ENCODE results near the gene ZNF771. TPM values are rescaled to one million over a fixed set of nuclear protein-coding genes. Genes with fewer than 3 reads are reported as not detected.

The ZNF771 gene
- 1 to 10 TPM; 1.6 to 6.9 (median 3.7) TPM for total RNA-seq

DNA sequence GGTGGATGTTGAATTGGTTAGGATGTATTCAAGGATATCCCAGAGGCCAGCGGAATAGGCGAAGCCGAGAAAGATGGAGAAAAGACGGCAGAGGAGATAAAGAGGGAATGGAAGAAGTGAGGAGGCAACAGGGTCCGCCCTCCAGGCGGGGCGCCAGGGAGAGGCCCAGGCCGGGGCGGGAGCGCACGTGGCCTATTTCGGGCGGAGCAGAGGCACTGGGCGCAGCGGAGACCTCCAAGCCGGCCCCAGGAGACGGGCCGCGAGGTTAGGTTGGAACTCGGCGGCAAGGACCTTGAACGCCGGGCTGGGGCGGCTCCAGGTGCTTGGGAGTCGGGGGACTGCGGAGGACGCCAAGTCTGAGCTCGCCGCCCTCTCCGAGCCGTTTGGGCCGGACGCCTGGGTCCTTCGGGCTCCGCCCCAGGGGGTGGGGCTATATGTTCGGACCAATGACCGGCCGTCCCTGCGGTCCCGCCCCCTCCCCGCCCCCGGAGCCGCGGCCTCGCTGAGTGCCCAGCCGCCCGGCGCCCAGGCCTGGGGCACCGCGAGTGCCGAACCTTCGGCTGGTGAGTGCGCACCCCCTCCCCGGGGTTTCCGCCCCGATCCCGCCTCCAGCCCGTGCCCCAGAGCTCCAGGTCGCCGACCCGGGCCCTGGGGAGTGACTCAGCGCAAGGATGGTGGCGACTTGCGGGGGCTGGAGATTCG, at the start of gene ZNF771:
TSS of gene ZNF771 (plus strand) at position 505 of the 702 bp plus-strand sequence. CDS start 448 bp downstream, outside the sequence.
- in situ Hi-C loops (cut with MboI; ENCODE audit: low pct_unique_long_range_greater_than_20kb in 2 of 9, low sequenced_read_pairs in 9 of 9, unreplicated experiment in 9 of 9): loop anchor here in 3 of 9 experiments (25.0 kb wide), 2 partner anchors 295 to 320 kb away; partner anchors contain the start of genes PPP4C (in 2 of the 3), TBX6 (in 2 of the 3), YPEL3 (in 2 of the 3) and GDPD3 (in 1 of the 3)
- 0 to 17% (median 3%) methylated on average over 2 to 14 of the region's 65 CpGs; no CpG with 5 or more reads in 4 of the 10 experiments for WGBS, 10 experiments
- peak; percentile 88 to 92 (median 91) for ATAC-seq (replicated peaks in 6 of 8)

DNA sequence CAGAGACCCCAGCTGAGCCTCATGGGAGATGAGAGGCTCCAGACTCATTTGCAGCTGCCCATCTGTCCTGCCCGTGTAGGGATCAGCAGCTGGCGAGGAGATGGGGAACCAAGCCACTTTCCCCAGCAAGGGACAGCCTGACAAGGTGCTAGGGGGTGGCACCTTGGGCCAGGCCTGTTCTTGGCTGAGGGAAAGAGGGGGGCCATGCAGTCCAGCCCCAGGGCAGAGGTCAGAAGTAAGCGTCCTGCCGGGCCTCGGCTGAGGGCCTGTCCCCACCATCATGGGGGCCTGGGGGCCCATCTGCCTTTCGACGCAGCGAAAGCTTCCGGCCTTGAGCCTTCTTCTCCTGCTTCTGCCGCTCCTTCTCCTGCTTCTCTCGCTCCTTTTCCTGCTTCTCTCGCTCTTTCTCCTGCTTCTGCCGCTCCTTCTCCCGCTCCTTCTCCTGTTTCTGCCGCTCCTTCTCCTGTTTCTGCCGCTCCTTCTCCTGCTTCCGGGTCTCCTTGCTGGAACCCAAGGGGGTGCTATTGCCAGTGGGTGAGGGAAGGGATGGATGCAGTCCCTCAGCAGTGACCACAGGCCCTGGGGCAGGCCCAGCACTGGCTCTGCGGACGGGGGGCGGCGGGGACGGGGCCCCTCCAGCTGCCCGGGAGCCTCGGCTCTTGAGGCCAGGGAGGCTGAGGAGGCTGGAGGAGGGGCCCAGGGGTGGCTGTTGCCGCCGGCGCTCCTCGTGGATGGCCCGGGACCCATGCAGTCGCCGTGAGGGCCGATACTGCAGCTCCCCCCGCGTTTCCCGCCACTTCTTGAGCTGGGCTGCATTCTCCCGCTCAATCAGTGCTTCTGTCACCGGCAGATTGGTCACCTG, 49.5 kb upstream of the ZNF771 start:
- no peak overlapping the region for H3K27ac ChIP-seq
- H3K4me3 ChIP-seq: no peak overlapping the region
- 30 to 93% (median 82%) methylated on average over 2 to 11 of the region's 37 CpGs; no CpG with 5 or more reads in 4 of the 10 experiments for WGBS, 10 experiments
- in situ Hi-C loops (cut with MboI; ENCODE audit: low pct_unique_long_range_greater_than_20kb in 2 of 9, low sequenced_read_pairs in 9 of 9, unreplicated experiment in 9 of 9): no loop called here
- peaks cover 10 to 14% of the 10 kb centered on the region in 2 donors for H3K4me1 ChIP-seq (replicated peaks in 1 of 2)
- ATAC-seq (replicated peaks in 6 of 8): no peak

More for the DNA sequence above, at the start of gene ZNF771:
- Histone ChIP-seq H3K27ac (no peak within 1 kb of the TSS), H3K4me3 (peak within 1 kb of the TSS; percentile 49 to 68 (median 60)), H3K4me1 (replicated peaks in 1 of 2) (peaks cover 6 to 9% of the 10 kb centered on the region in 2 donors)

GRCh38 chr16:30358577-30358936, 48.8 kb upstream of the ZNF771 start:
- ATAC-seq (replicated peaks in 6 of 8): no peak
- no peak overlapping the region for H3K27ac ChIP-seq
- peaks cover 10 to 14% of the 10 kb centered on the region in 2 donors for H3K4me1 ChIP-seq (replicated peaks in 1 of 2)
- H3K4me3 ChIP-seq: no peak overlapping the region
- in situ Hi-C loops (cut with MboI; ENCODE audit: low pct_unique_long_range_greater_than_20kb in 2 of 9, low sequenced_read_pairs in 9 of 9, unreplicated experiment in 9 of 9): no loop called here
- WGBS, 10 experiments: 77 to 100% (median 88%) methylated on average over 1 to 5 of the region's 9 CpGs; no CpG with 5 or more reads in 5 of the 10 experiments

DNA sequence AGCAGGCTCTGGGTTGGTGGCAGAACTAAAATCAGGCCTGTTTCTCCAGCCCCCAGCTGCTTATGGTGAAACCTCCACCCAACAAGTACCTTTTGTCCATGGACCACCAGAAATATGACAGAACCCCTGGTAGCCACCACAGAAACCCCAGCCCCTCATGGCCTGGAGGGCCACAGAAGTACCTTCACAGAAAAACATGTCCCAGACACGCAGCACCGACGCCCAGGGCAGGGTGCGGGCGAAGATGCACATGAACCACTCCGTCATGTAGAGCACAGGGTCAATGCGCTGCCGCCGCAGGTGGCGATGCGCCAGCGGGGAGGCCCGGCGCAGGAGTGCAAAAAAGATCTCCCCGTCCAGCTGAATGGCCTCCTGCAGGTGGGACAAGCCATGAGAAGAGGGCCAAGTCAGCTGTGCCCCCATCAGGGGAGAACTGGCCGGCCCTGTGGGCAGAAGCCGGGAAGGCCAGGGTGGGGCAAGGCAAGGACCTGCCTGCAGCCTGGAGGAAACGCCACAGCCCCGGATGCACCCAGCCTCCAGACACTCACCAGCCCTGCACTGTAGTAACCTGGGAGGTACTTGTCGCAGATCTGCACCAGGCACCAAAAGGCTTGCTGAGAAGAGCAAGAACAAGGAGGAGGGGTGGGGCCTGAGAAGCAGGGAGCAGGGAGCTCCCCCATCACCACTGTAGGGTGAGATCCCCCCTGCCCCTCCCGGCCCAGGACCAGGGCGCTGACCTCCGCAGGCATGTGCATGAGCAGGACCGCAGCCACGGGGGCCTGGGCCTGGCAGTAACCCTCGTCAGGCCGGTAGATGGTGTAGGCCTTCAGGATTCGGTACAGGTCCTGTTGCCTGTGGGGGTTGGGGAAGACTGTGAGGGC, 48.2 kb upstream of the ZNF771 start:
- in situ Hi-C loops (cut with MboI; ENCODE audit: low pct_unique_long_range_greater_than_20kb in 2 of 9, low sequenced_read_pairs in 9 of 9, unreplicated experiment in 9 of 9): no loop called here
- no peak overlapping the region for H3K4me3 ChIP-seq
- H3K27ac ChIP-seq: no peak overlapping the region
- WGBS, 10 experiments: 78 to 92% (median 83%) methylated on average over 1 to 9 of the region's 28 CpGs; no CpG with 5 or more reads in 4 of the 10 experiments
- no peak for ATAC-seq (replicated peaks in 6 of 8)
- peaks cover 5 to 11% of the 10 kb centered on the region in 2 donors for H3K4me1 ChIP-seq (replicated peaks in 1 of 2)

GRCh38 chr16:30359871-30360170, 47.6 kb upstream of the ZNF771 start:
- H3K27ac ChIP-seq: no peak overlapping the region
- peaks cover 4 to 9% of the 10 kb centered on the region in 2 donors for H3K4me1 ChIP-seq (replicated peaks in 1 of 2)
- no peak for ATAC-seq (replicated peaks in 6 of 8)
- in situ Hi-C loops (cut with MboI; ENCODE audit: low pct_unique_long_range_greater_than_20kb in 2 of 9, low sequenced_read_pairs in 9 of 9, unreplicated experiment in 9 of 9): no loop called here
- WGBS, 10 experiments: 60 to 100% (median 73%) methylated on average over 1 to 6 of the region's 6 CpGs; no CpG with 5 or more reads in 6 of the 10 experiments
- no peak overlapping the region for H3K4me3 ChIP-seq

DNA sequence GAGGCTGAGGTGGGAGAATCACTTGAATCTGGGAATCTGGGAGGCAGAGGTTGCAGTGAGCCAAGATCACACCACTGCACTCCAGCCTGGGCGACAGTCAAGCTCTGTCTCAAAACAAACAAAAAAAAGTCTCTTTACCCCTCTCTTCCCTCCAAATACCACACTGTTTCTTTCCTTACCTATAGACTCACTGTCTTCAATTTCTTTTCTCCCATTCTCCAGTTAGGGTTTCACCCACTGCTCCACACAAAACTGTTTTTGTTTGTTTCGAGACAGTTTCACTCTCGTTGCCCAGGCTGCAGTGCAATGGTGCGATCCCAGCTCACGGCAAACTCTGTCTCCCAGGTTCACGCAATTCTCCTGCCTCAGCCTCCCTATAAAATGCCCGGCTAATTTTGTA, 46.2 kb upstream of the ZNF771 start:
- WGBS, 10 experiments: 89 to 100% (median 95%) methylated on average over 1 to 3 of the region's 7 CpGs; no CpG with 5 or more reads in 4 of the 10 experiments
- H3K4me1 ChIP-seq (replicated peaks in 1 of 2): peaks cover 3 to 6% of the 10 kb centered on the region in 2 donors
- in situ Hi-C loops (cut with MboI; ENCODE audit: low pct_unique_long_range_greater_than_20kb in 2 of 9, low sequenced_read_pairs in 9 of 9, unreplicated experiment in 9 of 9): no loop called here
- no peak overlapping the region for H3K27ac ChIP-seq
- H3K4me3 ChIP-seq: no peak overlapping the region
- no peak for ATAC-seq (replicated peaks in 6 of 8)

GRCh38 chr16:30365200-30365599, 42.2 kb upstream of the ZNF771 start:
- peaks cover 7 to 11% of the 10 kb centered on the region in 2 donors for H3K4me1 ChIP-seq (replicated peaks in 1 of 2)
- H3K27ac ChIP-seq: no peak overlapping the region
- in situ Hi-C loops (cut with MboI; ENCODE audit: low pct_unique_long_range_greater_than_20kb in 2 of 9, low sequenced_read_pairs in 9 of 9, unreplicated experiment in 9 of 9): no loop called here
- 86 to 100% (median 93%) methylated on average over 1 to 7 of the region's 10 CpGs; no CpG with 5 or more reads in 6 of the 10 experiments for WGBS, 10 experiments
- no peak for ATAC-seq (replicated peaks in 6 of 8)
- no peak overlapping the region for H3K4me3 ChIP-seq

DNA sequence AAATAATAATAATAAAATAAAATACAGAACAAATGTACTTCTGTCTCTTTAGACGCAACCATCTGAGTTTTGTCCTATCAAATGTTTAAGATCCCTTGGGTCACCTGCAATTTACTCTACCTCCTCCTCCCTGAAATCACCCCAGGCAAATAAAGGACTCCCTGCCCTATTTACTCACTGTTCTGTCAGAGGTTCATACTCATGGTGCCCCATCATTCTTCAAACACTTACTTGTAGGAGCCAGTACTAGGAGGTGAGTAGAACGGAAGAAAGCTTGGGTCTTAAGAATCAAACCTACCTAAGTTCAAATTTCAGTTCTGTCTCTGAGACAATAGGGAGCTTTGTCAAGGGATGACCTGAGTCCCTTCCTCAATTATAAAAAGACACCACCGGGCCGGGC, 40.9 kb upstream of the ZNF771 start:
- Histone ChIP-seq H3K27ac (no peak overlapping the region), H3K4me1 (replicated peaks in 1 of 2) (peaks cover 10 to 14% of the 10 kb centered on the region in 2 donors), H3K4me3 (no peak overlapping the region)
- in situ Hi-C loops (cut with MboI; ENCODE audit: low pct_unique_long_range_greater_than_20kb in 2 of 9, low sequenced_read_pairs in 9 of 9, unreplicated experiment in 9 of 9): no loop called here
- no peak for ATAC-seq (replicated peaks in 6 of 8)
- 52 to 100% (median 83%) methylated on average over 1 to 4 of the region's 4 CpGs; no CpG with 5 or more reads in 1 of the 10 experiments for WGBS, 10 experiments

GRCh38 chr16:30367349-30368009, 39.9 kb upstream of the ZNF771 start:
- ATAC-seq (replicated peaks in 6 of 8): no peak
- in situ Hi-C loops (cut with MboI; ENCODE audit: low pct_unique_long_range_greater_than_20kb in 2 of 9, low sequenced_read_pairs in 9 of 9, unreplicated experiment in 9 of 9): no loop called here
- Histone ChIP-seq H3K27ac (no peak overlapping the region), H3K4me1 (replicated peaks in 1 of 2) (peaks cover 14 to 19% of the 10 kb centered on the region in 2 donors), H3K4me3 (peak overlapping the region; percentile 49 to 95 (median 82))
- WGBS, 10 experiments: 60 to 100% (median 86%) methylated on average over 1 to 8 of the region's 10 CpGs; no CpG with 5 or more reads in 1 of the 10 experiments

DNA sequence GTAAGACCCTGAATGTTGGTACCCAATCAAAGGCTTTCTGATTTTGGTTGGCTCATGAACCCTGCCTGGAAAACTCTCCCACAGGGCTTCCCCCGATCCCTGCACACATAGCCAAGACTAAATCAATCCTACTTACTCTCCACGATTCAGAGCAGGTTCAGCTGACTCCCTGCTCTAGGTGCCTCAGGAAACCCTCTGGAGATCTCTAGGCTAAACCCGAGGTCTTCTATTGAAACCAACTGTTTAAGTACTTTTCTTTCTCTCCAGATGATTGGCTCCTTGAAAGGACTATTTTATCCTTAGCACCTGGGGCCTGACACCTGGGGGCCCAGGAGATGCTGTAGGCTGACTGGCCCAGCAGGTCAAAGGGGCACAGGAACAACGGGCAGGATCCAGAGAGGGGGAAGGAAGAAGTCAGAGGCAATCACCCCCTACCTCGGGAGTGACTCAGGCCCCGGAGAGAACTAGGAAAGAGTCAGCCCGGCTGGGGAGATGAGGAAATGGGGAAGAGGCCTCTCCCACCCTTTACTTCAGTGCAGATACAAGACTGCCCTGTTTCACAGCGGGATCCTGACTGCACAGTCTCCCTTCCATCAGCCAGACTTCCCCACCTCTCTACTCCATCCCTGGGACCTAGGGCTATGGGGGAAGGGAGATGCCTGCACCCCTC, 39.1 kb upstream of the ZNF771 start:
- no peak for ATAC-seq (replicated peaks in 6 of 8)
- in situ Hi-C loops (cut with MboI; ENCODE audit: low pct_unique_long_range_greater_than_20kb in 2 of 9, low sequenced_read_pairs in 9 of 9, unreplicated experiment in 9 of 9): no loop called here
- no peak overlapping the region for H3K27ac ChIP-seq
- 0 to 37% (median 8%) methylated on average over 1 to 7 of the region's 8 CpGs; no CpG with 5 or more reads in 4 of the 10 experiments for WGBS, 10 experiments
- peak overlapping the region; percentile 49 to 95 (median 82) for H3K4me3 ChIP-seq
- H3K4me1 ChIP-seq (replicated peaks in 1 of 2): peaks cover 14 to 19% of the 10 kb centered on the region in 2 donors

DNA sequence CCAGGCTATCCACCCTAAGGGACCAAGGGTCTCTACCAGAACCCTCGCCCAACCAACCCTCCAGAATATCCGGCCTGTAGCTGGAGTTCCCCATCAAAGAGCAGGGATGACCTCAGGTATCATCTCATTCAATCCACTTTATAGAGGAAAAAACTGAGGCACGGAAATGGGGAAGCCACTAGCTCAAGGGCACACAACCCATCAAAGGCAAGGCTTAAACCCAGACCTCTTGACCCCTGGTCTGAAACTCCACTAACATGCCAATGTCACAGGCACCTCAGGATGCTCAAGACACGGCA, 38.7 kb upstream of the ZNF771 start:
- in situ Hi-C loops (cut with MboI; ENCODE audit: low pct_unique_long_range_greater_than_20kb in 2 of 9, low sequenced_read_pairs in 9 of 9, unreplicated experiment in 9 of 9): no loop called here
- H3K27ac ChIP-seq: no peak overlapping the region
- H3K4me3 ChIP-seq: peak overlapping the region; percentile 49 to 95 (median 82)
- H3K4me1 ChIP-seq (replicated peaks in 1 of 2): peaks cover 14 to 19% of the 10 kb centered on the region in 2 donors
- no peak for ATAC-seq (replicated peaks in 6 of 8)
- WGBS, 10 experiments: 0 to 43% (median 25%) methylated on average over 2 to 3 of the region's 4 CpGs; no CpG with 5 or more reads in 7 of the 10 experiments

Measured in motor neuron (in vitro differentiated cells).